SKM-1 (cell line): ENCODE results near the gene RBM17.
"Not testable (repeated sequence)": the region's sequence is repeated elsewhere in the genome, so short reads cannot be mapped to it uniquely, and the experiment has no call there.

Source experiments
- DNase-seq: peaks from one replicate; lab custom pipeline; 2025; ENCODE audit not compliant: unreplicated experiment; lab: John Stamatoyannopoulos, UW

RBM17 gene

DNA sequence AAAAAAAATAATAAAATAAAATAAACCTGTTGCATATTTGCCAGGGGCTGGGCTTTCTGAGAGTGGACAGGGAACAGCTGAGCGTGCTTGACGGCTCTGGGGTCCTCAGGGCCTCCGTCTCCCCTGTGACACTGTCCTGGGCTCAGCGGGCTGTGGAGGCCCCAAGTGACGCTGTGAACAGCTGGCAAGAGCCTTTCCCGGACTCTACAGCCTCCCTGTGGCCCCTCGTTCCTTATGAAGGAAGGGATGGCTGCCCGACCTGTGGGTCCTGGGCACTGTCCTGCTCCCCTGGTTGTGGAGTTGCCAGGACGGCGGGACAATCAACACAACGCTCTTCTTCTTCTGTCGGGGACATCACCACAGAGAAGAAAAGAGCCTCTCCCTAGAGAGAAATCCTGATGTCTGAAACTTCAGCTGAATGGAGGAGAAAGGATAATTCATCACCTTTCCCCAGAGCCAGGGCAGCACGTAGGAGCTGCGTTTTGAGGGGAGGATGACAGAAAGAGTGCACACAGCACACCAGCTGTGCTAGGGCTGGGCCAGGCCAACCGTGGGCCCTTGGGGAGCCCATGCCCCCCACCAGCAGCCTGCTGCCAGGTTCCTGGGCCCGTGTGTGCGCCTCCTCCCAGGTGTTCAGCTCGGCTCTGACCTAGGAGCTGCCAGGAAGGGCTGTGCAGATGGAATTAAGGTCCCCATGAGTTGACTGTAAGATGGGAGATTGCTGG is 45.4 kb downstream of the RBM17 start:
- DNase-seq = no peak

GRCh38 chr10:6135039-6135438 is 46.2 kb downstream of the RBM17 start:
- no peak for DNase-seq

- DNase-seq = no peak
These were observed 46.8 kb downstream of the RBM17 start for GRCh38 chr10:6135589-6136168.

- no peak for DNase-seq
These were observed 47.7 kb downstream of the RBM17 start for GRCh38 chr10:6136215-6137201.

DNA sequence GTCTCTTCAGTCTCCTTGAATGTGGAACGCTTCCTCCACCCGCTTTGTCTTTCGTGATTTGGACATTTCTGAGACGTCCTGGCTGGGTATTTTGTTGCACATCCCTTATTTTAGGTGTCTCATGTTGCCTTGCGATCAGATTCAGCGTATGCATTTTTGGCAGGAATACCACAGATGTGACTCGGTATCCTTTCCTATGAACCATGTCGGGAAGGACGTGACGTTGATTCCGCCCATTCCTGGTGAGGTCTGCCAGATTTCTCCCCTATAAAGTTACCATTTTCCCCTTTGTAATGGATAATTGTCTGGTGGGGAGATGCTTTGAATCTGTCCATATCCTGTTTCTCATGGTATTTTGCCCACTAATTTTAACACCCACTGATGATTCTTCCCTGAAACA is 49.6 kb downstream of the RBM17 start:
- DNase-seq = no peak

DNA sequence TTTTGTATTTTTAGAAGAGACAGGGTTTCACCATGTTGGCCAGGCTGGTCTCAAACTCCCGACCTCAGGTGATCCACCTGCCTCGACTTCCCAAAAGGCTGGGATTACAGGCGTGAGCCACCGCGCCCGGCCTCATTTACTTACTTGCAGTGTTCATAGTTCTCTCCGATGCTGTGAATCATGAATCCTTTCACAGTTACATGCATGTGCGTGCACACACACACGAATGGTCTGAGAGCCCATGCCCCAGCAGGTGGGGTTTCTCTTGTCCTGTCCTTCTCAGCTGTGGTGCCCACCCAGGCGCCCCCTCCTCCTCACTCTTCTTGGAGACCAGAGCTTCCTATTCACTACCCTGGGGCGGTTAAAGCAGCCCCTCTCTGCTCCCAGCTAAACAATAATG is 50.6 kb downstream of the RBM17 start:
- DNase-seq = no peak

- DNase-seq = no peak
These were observed 51.5 kb downstream of the RBM17 start for GRCh38 chr10:6140141-6140841.

DNA sequence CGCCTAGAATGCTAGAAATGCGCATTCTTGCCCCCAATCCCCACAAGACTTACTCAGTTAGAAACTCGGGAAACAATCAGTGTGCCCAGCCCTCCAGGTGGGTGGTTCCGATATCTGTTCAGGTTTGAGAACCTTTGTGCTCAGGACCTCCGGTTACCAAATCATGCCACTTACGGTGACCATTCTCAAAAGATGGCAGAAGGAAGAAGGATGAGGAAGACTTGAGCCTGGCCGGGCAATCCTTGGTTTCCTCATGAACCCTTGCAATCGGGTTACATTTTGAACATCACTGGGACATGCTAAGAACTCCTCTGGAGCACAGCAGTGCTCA is 52.1 kb downstream of the RBM17 start:
- no peak for DNase-seq

DNA sequence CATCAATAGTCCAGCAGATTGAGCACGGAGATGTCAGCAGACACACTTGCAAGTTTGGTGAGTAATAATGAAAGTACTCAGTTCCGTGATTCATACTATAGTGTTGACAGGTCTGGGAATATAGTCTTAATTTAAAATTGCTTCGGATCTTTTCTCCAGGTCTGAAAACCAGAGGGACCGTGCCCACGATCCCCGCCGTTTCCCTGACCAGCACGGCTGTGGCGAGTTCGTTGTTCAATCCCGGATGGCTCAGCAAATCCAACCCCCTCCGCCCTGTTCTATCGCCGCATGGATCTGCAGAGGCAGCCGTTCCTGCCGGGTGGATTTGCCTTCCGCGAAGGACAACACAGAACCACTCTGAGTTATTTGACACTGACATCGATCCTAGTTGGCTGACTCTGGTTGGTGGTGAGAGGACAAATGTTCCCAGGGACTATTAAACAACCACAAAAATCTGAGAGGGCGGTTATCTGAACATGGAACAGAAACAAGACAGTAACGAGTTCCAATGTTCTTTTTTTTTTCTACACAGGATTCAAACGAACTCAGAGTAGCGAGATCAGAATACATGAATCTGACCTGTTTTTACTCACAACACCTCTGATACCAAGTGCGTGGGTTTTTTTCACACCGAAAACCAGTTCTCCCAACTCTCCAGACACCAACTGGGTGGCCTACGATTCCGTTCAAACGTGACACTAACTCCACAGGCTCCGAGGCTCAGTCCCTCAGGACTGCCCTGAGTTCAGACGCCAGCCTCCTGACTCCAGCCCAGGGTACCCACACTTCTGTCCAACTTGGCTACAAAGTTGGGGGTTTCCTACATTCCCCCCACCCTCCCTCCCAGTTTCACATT is 52.7 kb downstream of the RBM17 start:
- DNase-seq = no peak

DNA sequence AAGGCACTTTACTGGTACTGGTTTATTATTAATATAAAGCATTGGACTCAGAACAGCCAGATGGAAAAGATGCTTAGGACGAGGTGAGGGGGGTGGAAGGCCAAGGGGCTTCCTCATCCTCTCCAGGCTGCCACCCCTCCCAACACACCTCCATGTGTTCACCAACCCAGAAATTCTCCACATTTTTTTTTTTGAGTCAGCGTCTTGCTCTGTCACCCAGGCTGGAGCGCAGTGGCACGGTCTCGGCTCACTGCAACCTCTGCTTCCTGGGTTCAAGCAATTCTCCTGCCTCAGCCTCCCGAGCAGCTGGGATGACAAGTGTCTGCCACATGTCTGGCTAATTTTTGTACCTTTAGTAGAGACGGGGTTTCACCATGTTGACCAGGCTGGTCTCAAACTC is 53.4 kb downstream of the RBM17 start:
- not testable (repeated sequence) for DNase-seq

GRCh38 chr10:6142644-6143043 is 53.8 kb downstream of the RBM17 start:
- no peak for DNase-seq

DNA sequence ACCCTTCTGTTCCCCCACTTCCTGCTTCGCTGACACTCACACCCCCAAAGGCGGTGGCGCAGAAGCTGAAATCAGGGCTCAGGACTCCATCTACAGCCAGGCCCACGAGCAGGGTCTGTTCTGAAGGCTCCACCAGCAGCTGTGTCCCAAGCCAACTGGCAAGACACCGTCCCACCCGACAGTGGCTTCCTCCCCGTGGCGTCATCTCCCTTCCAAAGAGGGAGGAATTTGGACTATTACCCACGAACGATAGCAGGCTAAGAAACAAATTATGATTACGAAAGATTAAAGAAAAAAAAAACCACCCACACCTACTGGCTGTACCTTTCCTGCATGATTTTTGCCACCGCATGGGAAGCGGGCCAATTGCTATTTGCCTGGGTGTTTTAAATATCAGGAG is 54.3 kb downstream of the RBM17 start:
- DNase-seq = no peak

GRCh38 chr10:6144406-6145165 is 55.8 kb downstream of the RBM17 start:
- peak; percentile 9 for DNase-seq

DNA sequence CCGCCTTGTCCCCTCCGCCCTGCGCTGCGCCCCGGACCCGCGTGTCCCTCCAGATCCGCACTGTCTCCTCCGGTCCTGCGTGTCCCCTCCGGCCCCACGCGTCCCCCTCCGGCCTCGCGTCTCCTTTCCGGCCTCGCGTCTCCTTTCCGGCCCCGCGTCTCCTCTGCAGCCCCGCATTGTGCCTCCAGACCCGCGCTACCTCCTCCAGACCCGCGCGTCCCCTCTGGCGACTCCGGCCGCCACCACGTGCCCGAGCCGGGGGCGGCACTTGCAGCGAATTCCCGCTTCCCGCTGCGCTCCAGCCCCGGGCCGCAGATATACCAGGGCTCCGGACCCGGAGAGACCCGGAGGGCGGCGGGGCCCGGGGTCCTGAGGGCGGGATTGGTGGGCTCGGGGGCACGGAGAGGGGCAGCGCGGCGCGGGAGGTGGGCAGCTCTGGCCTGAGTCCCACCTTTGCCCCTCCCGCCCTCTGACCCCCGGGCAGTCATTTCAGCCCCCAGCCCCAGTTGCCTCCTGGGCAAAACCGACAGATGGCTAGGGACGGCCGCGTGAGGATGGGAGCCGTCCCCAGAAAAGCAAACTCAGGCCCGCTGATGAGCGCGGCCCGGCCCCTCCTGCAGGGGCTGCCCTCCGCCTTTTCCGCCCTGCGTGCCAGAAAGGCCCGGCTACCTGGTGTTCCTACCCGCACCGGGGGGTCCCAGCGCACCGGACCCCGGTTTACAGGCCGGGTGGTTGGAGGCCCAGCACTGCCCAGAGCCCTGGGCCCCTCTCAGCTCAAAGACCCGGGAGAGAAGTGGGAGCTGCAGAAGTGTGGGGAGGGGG is 56.5 kb downstream of the RBM17 start:
- no peak for DNase-seq

DNA sequence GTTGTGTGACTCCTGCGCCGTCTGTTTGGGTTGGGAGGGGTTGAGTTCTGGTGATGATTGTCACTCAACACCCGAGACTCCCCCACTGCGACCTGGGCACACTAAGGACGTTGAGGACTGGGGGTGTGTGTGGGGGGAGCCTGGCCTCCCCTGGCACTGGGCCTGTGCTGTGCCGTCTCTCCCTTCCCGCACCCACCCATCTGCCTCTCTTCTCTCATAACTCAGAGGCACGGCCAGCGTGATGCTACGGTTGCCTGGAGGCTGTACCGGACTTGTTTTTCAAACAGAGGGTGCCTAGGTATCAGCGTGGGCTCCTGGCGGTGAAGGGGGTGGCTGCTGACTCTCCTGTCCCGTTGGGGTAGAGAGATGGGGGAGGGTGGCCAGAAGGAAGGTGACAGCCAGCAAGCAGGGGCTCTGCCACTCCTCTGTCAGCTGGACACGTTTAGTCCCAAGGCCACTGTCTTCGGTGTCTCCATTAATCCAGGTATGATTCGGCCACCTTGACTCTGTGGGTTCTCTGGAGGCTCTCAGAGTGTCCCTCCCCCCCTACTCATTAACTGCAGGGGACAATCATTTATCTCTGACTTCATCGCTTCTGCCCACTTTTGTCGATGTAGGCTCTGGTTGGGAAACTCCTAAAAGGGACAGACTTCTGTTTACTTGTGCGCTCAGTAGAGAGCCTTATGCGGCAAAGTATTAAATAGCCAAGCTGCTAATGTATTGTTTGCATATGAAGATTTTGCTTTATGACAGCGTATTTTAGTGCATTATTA is 57.4 kb downstream of the RBM17 start:
- no peak for DNase-seq

DNA sequence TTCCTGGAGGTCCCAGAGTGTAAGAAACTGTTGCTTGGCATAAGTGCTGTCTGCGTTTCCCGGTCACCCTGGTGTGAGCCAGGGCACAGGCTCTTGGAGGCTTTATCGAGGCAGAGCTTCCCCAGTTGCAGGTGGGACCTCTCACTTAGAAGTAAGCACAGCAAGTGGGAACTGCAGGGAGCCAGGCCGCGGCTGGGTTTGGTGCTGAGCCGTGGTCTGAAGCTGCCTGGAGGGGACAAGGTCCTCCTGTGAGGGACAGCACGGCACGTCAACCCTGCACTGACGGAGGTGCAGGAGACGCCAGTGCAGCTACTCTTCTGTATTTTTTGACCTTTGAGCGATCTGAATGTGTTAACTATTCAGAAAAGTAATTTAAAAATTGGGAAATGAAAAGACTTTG is 58.1 kb downstream of the RBM17 start:
- no peak for DNase-seq

DNA sequence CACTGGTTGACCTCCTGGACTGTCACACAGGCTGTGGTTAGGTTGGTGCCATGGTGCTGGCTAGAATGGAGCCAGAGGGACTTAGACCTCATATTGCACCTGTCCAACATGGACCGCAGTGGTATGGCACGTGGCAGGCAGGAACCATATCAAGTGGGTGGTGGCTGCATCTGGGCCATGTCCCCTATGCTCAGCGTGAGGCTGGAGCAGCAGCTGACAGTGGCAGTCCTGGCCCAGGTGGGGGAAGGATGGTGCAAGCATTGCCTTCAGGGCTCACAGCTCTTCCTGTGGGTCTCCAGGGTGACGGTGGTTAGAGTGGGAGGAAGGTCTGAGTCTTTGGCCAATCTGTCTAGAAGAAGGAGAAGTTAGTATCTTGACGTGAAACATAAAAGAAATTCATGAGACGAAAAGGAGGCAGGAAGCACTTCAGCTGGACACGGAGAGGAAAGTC is 59.4 kb downstream of the RBM17 start:
- peak; percentile 48 for DNase-seq

DNA sequence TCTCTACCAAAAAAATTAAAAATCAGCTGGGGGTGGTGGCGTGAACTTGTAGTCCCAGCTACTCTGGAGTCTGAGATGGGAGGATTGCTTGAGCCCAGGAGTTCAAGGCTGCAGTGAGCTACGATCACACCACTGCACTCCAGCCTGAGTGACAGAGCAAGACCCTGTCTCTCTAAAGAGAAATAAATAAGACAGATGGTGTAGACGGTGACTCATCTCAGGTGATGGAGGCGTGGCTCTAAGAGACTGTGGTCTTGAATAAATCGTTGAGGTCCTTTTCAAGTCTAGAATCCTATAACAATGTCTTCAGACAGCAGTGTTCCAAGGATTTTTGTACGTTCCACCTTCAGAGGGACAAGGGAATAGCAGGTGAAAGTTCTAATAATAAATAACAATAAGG is 60.1 kb downstream of the RBM17 start:
- no peak for DNase-seq
